A549 treated with AZD2906 at 1 μM for 4 hours (cell line): ENCODE data around the gene MACROD2. TPM values are rescaled to one million over a fixed set of nuclear protein-coding genes. Genes with fewer than 3 reads are reported as not detected.

ENCODE experiments used
- total RNA-seq: library from RNA; stranded (reverse); fragments of 200-300 nt; extraction: Qiagen RNA extraction; gene quantifications from 5 replicates; pipeline ENCODE4 v1.2.3, GENCODE V29; 2022

MACROD2 gene
- total RNA-seq: 0.34 to 0.73 TPM (median 0.58 TPM) in 5 replicates

DNA sequence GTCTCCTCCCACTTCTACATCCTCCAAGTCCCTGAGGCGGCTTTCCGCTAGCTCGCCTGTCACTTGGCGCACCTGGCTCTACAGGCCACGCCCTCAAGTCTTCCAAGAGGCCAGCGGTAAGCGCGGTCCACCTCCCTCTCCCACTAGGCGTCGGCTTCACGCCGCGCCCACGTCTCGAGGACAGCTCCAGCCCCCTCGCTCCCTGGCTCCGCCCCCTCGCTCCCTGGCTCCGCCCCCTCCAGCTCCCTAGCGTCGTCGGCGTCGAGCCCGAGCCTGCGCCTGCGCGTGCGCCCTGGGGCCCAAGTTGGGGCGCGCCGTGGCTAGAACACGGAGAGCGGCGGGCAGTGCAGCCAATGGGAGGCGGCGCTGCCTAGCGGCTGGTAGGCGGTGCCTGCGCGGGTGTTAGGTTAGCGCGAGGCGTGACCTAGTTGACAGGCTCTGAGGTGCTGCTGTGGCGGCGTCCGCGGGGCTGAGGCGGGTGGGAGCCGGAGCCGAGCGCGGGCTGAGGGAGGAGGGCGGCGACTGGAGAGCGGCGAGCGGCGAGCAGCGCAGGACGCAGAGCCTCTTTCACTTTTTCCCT lies at the start of gene MACROD2:
Gene MACROD2 (plus strand): TSS at position 431 of the 580 bp plus-strand sequence.

DNA sequence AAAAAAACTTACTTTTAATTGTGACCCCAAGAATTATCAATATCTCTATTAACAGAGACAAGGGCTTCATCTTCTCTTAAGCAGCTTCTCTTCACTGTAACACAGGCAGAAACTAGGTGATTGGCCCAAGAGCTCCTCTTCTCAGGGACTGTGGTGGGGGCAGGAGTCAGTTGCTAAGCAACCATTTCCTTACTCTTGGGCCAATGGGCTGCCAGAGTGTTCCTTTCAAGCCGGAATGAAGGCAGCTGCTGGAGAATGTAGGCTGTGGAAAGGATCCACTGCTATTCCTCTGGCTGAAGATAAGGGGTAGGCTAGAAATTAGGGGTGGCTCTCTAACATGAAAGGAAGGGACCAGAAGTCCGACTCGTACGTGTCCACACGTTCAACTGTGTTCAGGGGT lies 4.9 kb upstream of the MACROD2 start, which contains the start of gene SEL1L2:
Gene SEL1L2 (minus strand): TSS at position 150 of the 400 bp plus-strand sequence. CDS start 80 bp downstream, at position 70.

DNA sequence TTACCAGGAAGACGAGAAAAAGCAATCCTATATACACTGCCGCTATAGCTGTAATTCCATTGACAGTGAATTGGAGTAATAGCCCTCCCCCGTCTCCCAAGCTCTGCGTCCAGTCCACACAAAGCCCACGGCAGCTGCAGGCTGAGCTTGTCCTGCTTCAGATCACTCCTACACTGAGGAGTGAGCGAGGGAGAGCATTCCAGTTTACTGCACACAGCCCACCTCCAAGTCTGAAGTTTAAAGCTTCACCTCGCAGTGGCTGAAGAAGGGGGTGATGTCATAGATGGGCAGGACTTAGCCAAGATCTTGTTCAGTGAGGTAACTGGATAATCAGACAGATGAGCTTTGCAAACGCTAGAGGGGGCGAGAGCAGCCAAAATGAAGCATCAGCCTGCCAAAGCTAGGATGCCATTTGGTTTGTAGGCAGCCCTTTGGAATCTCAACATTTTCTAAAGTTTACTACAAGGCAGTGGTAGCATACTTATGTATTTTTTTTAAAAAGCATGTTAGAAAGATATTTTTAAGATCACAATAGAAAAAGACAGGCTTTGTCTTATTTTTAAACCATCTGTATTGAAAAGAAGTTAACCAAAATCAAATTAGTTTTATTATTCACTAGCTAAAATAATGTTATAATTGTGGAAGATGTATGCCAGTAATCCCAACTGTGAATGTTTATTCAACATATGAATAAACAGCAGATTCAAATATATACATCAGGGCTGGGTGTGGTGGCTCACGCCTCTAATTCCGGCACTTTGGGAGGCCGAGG lies 342.3 kb downstream of the MACROD2 start, which contains the start of gene FLRT3:
Gene FLRT3 (minus strand): TSS at position 213 of the 772 bp plus-strand sequence. CDS start 10,106 bp downstream, outside the sequence.

Other genes with a start within 250 kb of the MACROD2 start
- 18.0 to 30.2 TPM (median 19.6 TPM) in 5 replicates for gene ESF1, start 210.6 kb upstream of the MACROD2 start, total RNA-seq
- 26.7 to 36.4 TPM (median 34.0 TPM) in 5 replicates for gene NDUFAF5, start 210.5 kb upstream of the MACROD2 start, total RNA-seq
- not detected in 5 replicates for gene SEL1L2, start 4.9 kb upstream of the MACROD2 start, total RNA-seq